GM23248 (cell line): ENCODE measurements around the gene TCAF1.

Experiments
- EZH2 ChIP-seq: fragments of 200-600 bp; sonication (generic); IDR thresholded peaks from 2 replicates; pipeline ENCODE4 v1.6.1; 2018; ENCODE audit warnings: antibody characterized with exemption, mild to moderate bottlenecking; ENCODE audit not compliant: insufficient read depth, poor library complexity, severe bottlenecking
- EZH2phosphoT487 ChIP-seq: fragments of 200-600 bp; sonication (generic); IDR thresholded peaks from 2 replicates; pipeline ENCODE4 v1.6.1; 2018; ENCODE audit warnings: antibody characterized with exemption, moderate library complexity, mild to moderate bottlenecking, low read depth; ENCODE audit not compliant: insufficient read depth

GRCh38 chr7:143901668-143902331, at the start of gene TCAF1:
- TF ChIP-seq EZH2 = no peak
- no peak for TF ChIP-seq EZH2phosphoT487
